Ammon's horn (tissue), 1 donor: ENCODE measurements around the gene TXNRD3.
A peak's percentile ranks its signal among the peaks of the same experiment; 100 is the strongest.

ENCODE experiments used
- DNase-seq: peaks from one replicate; pipeline ENCODE4 v3.0.0-alpha.2; 2016; ENCODE audit warnings: low spot score

The TXNRD3 gene

GRCh38 chr3:126654571-126655383 is at the start of gene TXNRD3:
TXNRD3 (minus strand) TSS chr3:126655124.
- peak; percentile 71 for DNase-seq

DNA sequence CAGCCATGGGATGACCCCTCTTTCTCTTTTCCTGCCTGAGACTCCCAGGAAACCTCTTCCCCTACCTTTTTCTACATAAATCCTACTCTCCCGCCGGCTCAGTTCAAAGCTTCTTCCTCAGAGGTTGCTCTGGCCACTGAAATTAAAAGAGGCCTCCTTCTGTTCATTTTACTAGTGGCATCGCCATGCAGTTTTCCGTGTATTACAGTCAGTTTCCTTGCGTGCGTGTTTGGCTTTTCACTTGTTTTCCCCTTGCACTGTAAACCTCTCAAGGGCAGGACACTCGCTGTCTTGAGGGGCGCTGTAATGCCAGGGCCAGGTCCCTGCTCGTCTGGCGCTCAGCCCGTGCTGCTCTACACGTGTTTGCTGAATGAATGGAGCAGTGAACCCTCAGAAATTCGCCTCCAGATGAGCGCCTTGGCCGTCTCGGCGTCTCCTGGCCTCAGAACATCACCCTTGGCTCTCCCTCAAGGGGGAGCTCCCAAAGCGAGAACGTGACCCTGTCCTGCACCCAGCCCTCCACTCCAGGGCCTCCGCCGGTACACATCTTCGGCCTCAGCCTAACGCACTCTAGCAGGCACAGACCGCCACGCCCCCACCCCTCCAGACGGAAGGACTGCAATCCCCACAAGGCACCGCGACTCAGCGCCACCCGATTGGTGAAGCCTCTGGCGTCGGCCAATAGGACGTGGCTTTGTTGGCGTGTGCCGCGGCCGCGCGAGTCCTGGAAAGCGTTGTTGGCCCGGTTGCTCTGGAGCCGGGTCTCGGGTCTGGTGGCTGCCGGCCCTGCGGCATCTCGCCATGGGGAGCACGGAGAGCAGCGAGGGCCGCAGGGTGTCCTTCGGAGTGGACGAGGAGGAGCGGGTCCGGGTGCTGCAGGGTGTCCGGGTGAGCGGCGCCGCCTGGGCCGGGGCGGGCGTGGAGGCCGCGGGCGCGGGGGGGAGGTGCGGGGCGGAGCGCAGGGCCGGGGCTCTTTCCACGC is 48.9 kb upstream of the TXNRD3 start, which contains the start of gene CHCHD6:
Gene CHCHD6, plus strand, starts transcription at position 729 of the 982 bp plus-strand sequence. Its CDS starts 73 bp downstream, at position 802.
- peak; percentile 97 for DNase-seq

GRCh38 chr3:126699011-126699410 is 44.1 kb upstream of the TXNRD3 start:
- no peak for DNase-seq

DNA sequence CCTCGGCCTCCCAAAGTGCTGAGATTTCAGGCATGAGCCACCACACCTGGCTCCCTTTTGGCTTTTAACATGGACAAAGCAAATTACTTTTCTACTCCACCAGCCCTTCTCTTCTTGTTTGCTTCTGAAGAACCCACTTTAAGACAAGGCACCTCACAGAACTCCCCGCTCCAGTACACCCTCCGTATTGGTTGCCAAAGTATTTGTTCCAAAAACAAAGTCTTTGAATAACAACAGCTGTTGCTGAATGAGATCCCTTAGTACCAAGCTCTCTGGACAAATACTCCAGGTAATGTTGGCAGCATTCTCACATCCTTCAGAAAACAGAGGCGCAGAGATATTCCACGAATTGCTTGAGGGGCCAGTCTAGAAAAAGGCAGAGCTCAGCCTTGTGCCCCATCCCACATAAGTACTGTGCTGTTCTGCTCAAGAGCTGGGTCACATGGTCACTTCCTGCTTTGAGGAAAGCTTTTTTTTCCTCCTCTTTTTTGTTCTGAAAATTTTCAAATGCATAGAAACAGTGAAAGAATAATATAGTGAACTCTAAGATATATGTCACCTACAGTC is 41.9 kb upstream of the TXNRD3 start:
- DNase-seq = no peak

DNA sequence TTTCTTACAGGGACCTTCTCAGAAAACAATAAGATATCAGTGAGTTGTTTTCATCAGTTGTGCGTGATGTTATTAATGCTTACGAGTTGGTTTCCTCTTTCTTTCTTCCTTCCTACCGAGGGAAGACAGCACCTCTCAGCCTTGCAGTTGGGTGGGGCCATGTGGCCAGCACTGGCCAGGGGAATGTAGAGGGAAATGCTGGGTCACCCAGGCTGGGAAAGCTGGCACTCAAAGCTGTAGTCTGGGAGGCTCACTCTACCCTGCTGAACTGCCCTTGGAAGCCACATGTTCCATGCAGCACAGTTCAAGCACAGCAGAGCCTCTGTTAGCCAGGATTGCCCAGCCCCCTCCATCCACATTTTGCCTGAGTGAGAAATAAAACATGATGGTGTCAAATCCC is 39.0 kb upstream of the TXNRD3 start:
- DNase-seq = no peak

GRCh38 chr3:126692858-126693257 is 37.9 kb upstream of the TXNRD3 start:
- DNase-seq = no peak

DNA sequence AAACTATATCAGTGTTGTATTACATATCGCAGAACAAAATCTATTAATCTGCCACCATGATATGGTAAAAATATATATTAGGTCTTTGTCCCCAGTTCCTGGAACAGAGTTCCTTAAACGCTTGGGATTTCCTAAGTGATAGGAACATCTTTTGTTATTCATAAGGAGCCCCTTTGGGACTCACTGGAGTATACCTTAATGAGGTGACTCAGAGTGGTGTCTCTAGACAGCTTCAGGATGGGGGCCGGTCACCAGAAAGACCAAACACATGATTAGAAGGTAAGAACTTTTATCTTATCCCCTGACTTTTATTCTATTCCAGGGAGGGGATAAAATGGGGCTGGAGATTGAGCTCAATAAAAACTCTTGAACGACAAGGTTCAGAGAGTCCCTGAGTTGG is 36.8 kb upstream of the TXNRD3 start:
- no peak for DNase-seq

DNA sequence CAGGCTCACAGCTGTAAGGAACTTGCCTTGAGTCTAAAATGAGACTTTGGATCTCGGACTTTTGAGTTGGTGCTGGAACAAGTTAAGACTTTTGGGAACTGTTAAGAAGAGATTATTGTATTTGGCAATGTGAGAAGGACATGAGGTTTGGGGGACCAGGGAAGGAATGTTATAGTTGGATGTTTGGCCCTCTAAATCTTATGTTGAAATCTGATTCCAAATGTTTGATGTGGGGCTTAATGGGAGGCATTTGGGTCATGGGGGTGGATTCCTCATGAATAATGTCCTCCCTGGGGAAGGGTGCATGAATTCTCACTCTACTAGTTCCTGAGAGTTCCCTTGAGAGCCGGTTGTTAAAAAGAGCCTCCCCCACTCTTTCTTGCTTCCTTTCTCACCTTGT is 30.6 kb upstream of the TXNRD3 start:
- no peak for DNase-seq

GRCh38 chr3:126685021-126685420 is 30.1 kb upstream of the TXNRD3 start:
- DNase-seq = no peak

- no peak for DNase-seq
These were observed 29.4 kb upstream of the TXNRD3 start for GRCh38 chr3:126684218-126684751.

DNA sequence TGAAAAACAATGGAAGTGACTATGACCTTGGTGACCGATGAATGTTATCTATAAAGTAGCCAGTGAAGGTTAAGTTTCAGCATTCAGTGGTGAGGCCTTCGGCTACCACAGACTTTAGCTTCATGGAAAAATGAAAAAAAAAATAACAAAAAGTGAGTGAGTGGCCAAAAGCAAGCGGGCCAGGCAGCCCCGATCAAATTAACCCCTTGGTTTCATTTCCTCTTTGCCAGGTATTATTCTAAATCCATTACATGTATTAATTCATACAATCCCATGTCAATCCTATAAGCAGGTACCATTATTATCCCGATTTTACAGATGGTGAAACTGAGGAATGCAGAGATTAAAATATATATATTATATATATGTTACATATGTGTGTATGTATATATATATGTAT is 28.1 kb upstream of the TXNRD3 start:
- DNase-seq = no peak

GRCh38 chr3:126682009-126682408 is 27.1 kb upstream of the TXNRD3 start:
- no peak for DNase-seq

DNA sequence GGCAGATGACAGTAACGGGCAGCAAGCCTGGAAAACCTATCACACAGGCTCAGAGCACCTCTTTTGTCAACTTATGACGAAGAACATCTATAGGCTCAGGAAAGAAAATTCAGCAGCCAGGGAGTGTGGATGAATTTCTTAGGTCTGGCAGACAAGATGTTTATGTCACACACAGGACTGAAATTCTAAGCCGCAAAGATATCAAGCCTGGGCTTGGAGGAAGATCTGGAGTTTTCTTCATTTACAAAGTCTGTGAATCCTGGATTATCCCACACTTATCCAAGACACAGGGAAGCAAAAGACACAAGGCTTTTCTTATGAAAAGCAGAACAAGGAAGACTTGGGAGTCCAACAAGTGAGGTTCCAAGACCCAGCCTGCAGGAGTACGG is 25.7 kb upstream of the TXNRD3 start:
- DNase-seq = no peak

DNA sequence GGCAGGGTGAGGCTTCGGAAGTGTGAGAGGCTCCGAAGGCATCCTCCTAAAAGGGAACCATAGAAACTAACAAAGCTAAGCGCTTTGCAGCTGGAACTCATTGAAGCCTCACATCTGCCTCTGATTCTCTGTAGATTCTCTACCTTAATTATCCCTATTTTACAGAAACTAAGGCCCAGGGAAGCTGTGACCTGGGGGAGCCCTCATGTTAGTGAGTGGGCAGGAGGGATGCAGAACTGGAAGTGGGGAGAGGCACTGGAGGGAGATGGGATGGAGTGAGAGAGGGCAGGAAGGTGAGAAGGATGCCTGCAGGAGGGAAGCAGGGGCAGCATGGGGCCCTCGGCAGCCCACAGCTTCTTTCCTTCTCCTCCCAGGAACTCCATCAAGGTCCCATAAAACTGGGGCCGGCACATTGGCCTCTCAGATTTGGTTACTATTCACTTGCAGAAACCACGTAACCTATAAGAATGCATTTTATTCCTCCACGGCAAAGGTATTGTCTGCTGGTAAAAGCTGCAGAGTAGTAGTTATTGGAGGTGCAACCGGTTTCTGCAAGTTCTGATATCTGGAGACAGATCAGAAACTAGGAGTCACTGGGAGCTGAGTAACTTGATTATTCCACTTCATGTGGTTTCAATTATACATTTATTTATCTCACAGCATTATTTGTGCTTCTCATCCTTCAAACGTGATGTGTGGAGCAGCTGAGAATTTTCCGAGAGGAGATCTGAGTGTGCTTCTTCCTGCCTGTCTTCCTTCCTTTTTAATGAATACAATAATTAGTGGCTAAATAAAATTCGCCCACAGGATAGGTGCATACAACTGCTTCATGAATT is 25.1 kb upstream of the TXNRD3 start:
- DNase-seq = no peak

DNA sequence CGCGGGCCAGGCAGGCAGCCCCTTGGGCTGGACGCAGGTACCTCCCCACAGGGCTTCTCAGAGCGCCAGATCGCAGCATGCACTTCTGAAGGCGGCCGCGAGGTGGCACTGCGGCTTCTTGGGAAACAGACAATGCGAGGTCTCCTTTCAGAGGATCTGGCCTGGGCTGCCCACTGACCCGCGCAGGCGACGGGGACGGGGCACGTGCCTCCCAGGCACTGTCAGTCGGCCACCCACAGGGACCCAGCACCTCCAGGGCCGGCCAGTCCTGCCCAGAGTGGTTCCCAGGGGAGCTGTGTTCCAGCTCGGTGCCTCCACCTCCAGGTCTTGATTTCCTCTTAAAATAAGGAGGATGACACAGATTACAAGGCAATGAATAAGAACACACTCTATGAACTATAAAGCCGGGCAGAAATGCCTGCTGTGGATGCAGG is 24.4 kb upstream of the TXNRD3 start:
- peak; percentile 83 for DNase-seq

GRCh38 chr3:126678693-126679317 is 23.9 kb upstream of the TXNRD3 start:
- no peak for DNase-seq

- no peak for DNase-seq
These were observed 23.1 kb upstream of the TXNRD3 start for GRCh38 chr3:126677862-126678503.

GRCh38 chr3:126676919-126677705 is 22.2 kb upstream of the TXNRD3 start:
- DNase-seq = no peak

- DNase-seq = no peak
These were observed 17.8 kb upstream of the TXNRD3 start for GRCh38 chr3:126672741-126673140.
